SU-DHL-6 (cell line): ENCODE measurements around the gene SATB1.

Experiments
- H2AFZ ChIP-seq: fragments of 200-600 bp; sonication (generic); 2 replicates; pipeline ENCODE4 v1.6.1; 2014; ENCODE audit warnings: low read depth, mild to moderate bottlenecking, moderate library complexity, mixed read lengths, antibody characterized with exemption, low read length; ENCODE audit not compliant: severe bottlenecking
- H3F3A ChIP-seq: fragments of 200-600 bp; shearing (Covaris generic); 2 replicates; pipeline ENCODE4 v1.6.0; 2016; ENCODE audit warnings: antibody characterized with exemption, mild to moderate bottlenecking; ENCODE audit not compliant: insufficient read depth
- H3K27ac ChIP-seq: fragments of 200-600 bp; sonication (generic); 2 replicates; pipeline ENCODE4 v1.5.1; 2016; ENCODE audit warnings: low read depth, mild to moderate bottlenecking, low read length, moderate library complexity, mixed read lengths
- H3K27me3 ChIP-seq: fragments of 200-600 bp; sonication (generic), shearing (Covaris generic); 2 replicates; pipeline ENCODE4 v1.6.0; 2014; ENCODE audit warnings: mild to moderate bottlenecking, low read length
- H3K36me3 ChIP-seq: fragments of 200-600 bp; sonication (generic); 2 replicates; pipeline ENCODE4 v1.6.1; 2014; ENCODE audit warnings: mild to moderate bottlenecking, low read length, mixed read lengths
- H3K4me2 ChIP-seq: fragments of 300-600, 200-600 bp; shearing (Covaris generic), sonication (generic); 2 replicates; pipeline ENCODE4 v1.6.0; 2014; ENCODE audit warnings: low read length, low read depth, mild to moderate bottlenecking; ENCODE audit not compliant: poor library complexity, severe bottlenecking
- H3K4me3 ChIP-seq: fragments of 200-600 bp; sonication (generic); 2 replicates; pipeline ENCODE4 v1.5.1; 2014; ENCODE audit warnings: antibody characterized with exemption, low read length, mild to moderate bottlenecking, mixed read lengths; ENCODE audit not compliant: insufficient read depth, poor library complexity, severe bottlenecking
- H3K79me2 ChIP-seq: fragments of 200-600 bp; sonication (generic); 2 replicates; pipeline ENCODE4 v1.6.1; 2014; ENCODE audit warnings: mild to moderate bottlenecking, low read length, moderate library complexity; ENCODE audit not compliant: insufficient read depth
- H3K9ac ChIP-seq: fragments of 200-600 bp; sonication (generic); 2 replicates; pipeline ENCODE4 v1.7.0; 2014; ENCODE audit warnings: mild to moderate bottlenecking, low read length
- H3K9me2 ChIP-seq: fragments of 200-600 bp; sonication (generic); replicated peaks from 2 replicates; pipeline ENCODE4 v1.6.1; 2014; ENCODE audit warnings: low read length; ENCODE audit not compliant: insufficient read depth
- H3K9me3 ChIP-seq: fragments of 200-600 bp; sonication (generic); 2 replicates; pipeline ENCODE4 v1.6.1; 2014; ENCODE audit warnings: low read length, mixed read lengths; ENCODE audit not compliant: insufficient read depth
- H4K20me1 ChIP-seq: fragments of 200-600 bp; sonication (generic); 2 replicates; pipeline ENCODE4 v1.6.1; 2014; ENCODE audit warnings: low read depth, mild to moderate bottlenecking, antibody characterized with exemption, low read length, moderate library complexity, mixed read lengths
- CTCF ChIP-seq: fragments of 200-600 bp; sonication (generic); IDR thresholded peaks from one replicate; pipeline ENCODE4 v1.5.1; 2017; ENCODE audit warnings: antibody characterized with exemption, mild to moderate bottlenecking, low read length, moderate library complexity; ENCODE audit not compliant: insufficient read depth, poor library complexity, severe bottlenecking
- EZH2phosphoT487 ChIP-seq: fragments of 200-600 bp; sonication (generic), shearing (Covaris generic); conservative IDR thresholded peaks from 2 replicates; pipeline ENCODE4 v1.6.1; 2018; ENCODE audit warnings: mild to moderate bottlenecking, antibody characterized with exemption, low read length, moderate library complexity, mixed read lengths

SATB1 gene

GRCh38 chr3:18412684-18413083, 12.5 kb downstream of the SATB1 start:
- H3K9me3 ChIP-seq = no peaks in the 10 kb centered on the region
- H4K20me1 ChIP-seq = no peaks in the 10 kb centered on the region
- no peak overlapping the region for H2AFZ ChIP-seq
- H3K79me2 ChIP-seq = no peaks in the 10 kb centered on the region
- H3K9me2 ChIP-seq = no peaks in the 10 kb centered on the region
- no peaks in the 10 kb centered on the region for H3F3A ChIP-seq
- no peak for TF ChIP-seq CTCF
- no peak for TF ChIP-seq EZH2phosphoT487
- H3K4me3 ChIP-seq = no peak overlapping the region
- H3K27ac ChIP-seq = no peak overlapping the region
- H3K4me2 ChIP-seq = no peak overlapping the region
- H3K27me3 ChIP-seq = no peaks in the 10 kb centered on the region
- H3K9ac ChIP-seq = no peak overlapping the region
- H3K36me3 ChIP-seq = no peaks in the 10 kb centered on the region

GRCh38 chr3:18411541-18411940, 13.6 kb downstream of the SATB1 start:
- Histone ChIP-seq H3K4me3 (no peak overlapping the region), H3K27ac (no peak overlapping the region), H3K27me3 (no peaks in the 10 kb centered on the region), H3K9me2 (no peaks in the 10 kb centered on the region), H2AFZ (no peak overlapping the region), H4K20me1 (no peaks in the 10 kb centered on the region), H3K9ac (no peak overlapping the region), H3K79me2 (no peaks in the 10 kb centered on the region), H3F3A (no peaks in the 10 kb centered on the region), H3K9me3 (no peaks in the 10 kb centered on the region), H3K36me3 (no peaks in the 10 kb centered on the region), H3K4me2 (no peak overlapping the region)
- TF ChIP-seq CTCF (no peak), EZH2phosphoT487 (no peak)

- H3K79me2 ChIP-seq = no peaks in the 10 kb centered on the region
- no peak overlapping the region for H2AFZ ChIP-seq
- no peaks in the 10 kb centered on the region for H4K20me1 ChIP-seq
- H3K36me3 ChIP-seq = no peaks in the 10 kb centered on the region
- H3K9me2 ChIP-seq = no peaks in the 10 kb centered on the region
- no peaks in the 10 kb centered on the region for H3K27me3 ChIP-seq
- no peak overlapping the region for H3K4me3 ChIP-seq
- no peak overlapping the region for H3K27ac ChIP-seq
- H3K9ac ChIP-seq = no peak overlapping the region
- no peak overlapping the region for H3K4me2 ChIP-seq
- H3K9me3 ChIP-seq = no peaks in the 10 kb centered on the region
- no peaks in the 10 kb centered on the region for H3F3A ChIP-seq
- TF ChIP-seq EZH2phosphoT487 = no peak
- no peak for TF ChIP-seq CTCF
Observed at GRCh38 chr3:18410205-18410604, 14.9 kb downstream of the SATB1 start.
